NCI-H526 treated with DMSO at 0.1 percent for 48 hours (cell line): ENCODE data around the gene RABEP1.
"Not testable (repeated sequence)": the region's sequence is repeated elsewhere in the genome, so short reads cannot be mapped to it uniquely, and the experiment has no call there.

Experiments
- DNase-seq: peaks from one replicate; lab custom pipeline; 2025; lab: John Stamatoyannopoulos, UW

Gene RABEP1

GRCh38 chr17:5281814-5282641 is at the start of gene RABEP1:
RABEP1 (plus strand) TSS chr17:5282284; CDS start chr17:5282487, 203 bp downstream.
- peak; percentile 48 for DNase-seq

DNA sequence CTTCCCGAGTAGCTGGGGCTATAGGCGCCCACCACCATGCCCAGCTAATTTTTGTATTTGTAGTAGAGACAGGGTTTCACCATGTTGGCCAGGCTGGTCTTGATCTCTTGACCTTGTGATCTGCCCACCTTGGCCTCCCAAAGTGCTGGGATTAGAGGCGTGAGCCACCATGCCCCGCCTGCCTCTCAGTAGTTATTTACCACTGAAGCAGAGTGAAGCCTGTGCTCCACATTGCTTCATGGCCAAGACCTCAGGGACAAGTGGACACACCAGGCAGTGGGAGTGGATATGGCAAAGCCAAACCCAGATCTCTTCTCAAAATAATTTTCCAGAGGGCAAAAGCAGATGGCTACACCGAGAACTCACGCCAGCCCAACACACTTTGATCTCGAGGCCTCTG is 48.6 kb upstream of the RABEP1 start:
- DNase-seq = not testable (repeated sequence)

DNA sequence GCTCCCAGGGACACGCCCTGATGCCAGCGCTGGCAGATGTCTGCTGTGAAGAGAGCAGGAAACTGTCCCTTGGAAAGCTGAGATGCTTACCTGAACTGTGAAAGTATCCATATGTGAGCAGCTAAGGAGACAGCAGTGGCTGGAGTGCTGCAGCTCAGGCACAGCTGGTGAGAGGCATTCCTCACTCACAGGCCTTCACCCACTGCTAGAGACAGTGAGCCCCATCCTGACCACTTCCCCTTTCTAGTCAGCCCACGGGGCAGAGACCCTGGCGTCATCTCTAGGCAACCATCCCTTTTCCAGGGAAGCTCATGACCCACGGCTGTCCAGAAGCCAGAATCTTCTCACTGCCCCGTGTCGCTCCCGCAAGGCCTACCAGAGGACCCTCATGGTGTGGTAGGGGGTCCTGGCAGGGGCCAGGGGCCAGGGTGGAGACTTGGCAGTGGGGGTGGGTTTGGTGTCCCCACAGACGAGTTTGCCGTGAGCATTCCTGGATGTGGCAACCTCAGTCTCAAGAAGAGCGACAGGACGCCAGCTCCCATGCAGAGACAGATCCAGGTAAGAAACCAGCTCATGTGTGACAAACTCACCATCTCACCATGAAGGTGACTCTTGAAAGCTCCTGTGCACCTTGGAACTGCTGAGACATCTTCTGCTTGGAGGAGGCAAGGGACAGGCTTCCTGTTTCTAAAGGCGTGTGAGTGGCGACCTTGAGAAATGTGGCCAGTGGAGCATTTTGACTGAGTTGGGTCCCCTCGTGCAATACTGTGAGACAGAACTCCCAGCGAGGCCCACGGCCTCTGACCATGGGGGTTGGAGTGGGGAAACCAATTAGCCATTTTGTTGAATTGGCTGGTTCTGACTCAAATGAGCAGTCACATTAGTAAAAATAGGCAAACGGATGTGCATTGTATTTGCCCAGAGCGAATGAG is 47.2 kb upstream of the RABEP1 start, which contains the start of gene SCIMP:
TSS of gene SCIMP (minus strand) at position 216 of the 932 bp plus-strand sequence. CDS start at position 111, 105 bp downstream.
- no peak for DNase-seq

GRCh38 chr17:5236938-5237540 is 45.0 kb upstream of the RABEP1 start:
- no peak for DNase-seq

GRCh38 chr17:5237541-5238016 is 44.5 kb upstream of the RABEP1 start:
- peak; percentile 12 for DNase-seq

GRCh38 chr17:5238333-5238732 is 43.8 kb upstream of the RABEP1 start:
- no peak for DNase-seq

GRCh38 chr17:5239769-5240168 is 42.3 kb upstream of the RABEP1 start:
- not testable (repeated sequence) for DNase-seq

GRCh38 chr17:5241861-5242671 is 40.0 kb upstream of the RABEP1 start:
- no peak for DNase-seq

- peak; percentile 28 for DNase-seq
Observed at GRCh38 chr17:5247621-5248020, 34.5 kb upstream of the RABEP1 start.

GRCh38 chr17:5248821-5249479 is 33.1 kb upstream of the RABEP1 start:
- DNase-seq = no peak

- peak; percentile 23 for DNase-seq
Observed at GRCh38 chr17:5249615-5250014, 32.5 kb upstream of the RABEP1 start.

DNA sequence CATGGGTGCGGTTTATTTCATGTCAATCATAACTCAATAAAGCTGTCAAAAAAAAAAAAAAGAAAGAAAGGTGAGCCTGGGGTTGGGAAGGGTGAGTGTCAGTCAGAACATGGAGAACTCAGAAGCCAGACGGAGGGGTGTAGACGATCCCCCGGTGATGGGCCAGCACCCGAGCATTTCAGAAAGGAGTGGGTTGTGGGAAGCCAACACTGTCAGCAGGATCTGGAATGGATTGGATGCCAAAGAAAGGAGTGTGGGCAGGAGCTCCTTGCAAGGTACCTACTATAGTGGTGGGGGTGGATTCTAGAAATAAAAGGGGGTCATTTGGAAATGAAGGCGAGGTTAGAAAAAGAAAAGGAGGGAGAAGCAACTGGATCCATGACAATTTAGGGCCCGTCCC is 27.7 kb upstream of the RABEP1 start:
- DNase-seq = no peak

DNA sequence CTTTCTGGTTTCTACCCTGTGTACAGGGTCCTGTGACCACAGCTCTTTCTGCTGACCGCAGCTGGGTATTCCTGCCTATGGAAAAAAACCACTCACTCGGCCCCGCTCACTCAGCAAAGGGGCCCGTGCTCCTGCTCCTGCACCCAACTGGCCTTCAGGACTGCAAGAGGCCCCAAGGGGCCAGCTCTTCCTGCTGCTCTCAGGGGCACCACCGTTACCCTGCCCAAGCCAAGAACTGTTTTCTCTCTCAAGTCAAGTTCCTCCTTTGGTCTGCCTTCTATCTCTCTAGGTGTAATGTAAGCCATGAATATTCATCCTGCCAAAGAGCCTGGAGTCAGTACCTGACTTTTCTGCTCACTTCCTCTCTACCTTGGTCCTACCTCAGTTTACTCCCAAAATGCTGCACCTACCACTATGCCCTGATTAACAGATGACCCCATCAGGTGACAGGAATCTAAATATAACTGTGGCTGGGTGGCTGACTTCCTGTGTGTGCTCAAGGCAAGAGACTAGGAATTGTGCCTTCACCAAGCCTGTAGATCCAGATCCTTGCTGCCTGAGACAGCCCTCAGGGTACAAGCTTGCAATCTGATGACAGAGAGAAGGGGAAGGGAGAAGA is 27.1 kb upstream of the RABEP1 start:
- DNase-seq = no peak

DNA sequence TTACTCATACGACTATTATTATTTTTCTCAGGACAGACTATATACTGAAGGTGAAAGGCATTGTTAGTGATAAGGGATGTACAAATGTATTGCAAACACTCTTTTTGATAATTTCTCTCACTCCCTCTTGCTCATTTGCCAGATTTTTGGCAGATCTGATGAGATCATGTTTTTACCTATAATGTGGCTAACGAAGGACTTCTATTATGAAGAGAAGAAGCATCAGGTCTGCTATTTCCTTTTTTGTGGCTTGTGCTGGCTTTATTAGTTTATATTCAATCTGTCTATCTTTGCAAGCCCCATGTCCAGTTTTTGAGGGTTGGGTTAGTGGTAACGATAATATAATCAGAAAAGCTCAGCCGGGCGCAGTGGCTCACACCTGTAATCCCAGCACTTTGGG is 25.0 kb upstream of the RABEP1 start:
- no peak for DNase-seq

- no peak for DNase-seq
Observed at GRCh38 chr17:5260542-5260941, 21.5 kb upstream of the RABEP1 start.

DNA sequence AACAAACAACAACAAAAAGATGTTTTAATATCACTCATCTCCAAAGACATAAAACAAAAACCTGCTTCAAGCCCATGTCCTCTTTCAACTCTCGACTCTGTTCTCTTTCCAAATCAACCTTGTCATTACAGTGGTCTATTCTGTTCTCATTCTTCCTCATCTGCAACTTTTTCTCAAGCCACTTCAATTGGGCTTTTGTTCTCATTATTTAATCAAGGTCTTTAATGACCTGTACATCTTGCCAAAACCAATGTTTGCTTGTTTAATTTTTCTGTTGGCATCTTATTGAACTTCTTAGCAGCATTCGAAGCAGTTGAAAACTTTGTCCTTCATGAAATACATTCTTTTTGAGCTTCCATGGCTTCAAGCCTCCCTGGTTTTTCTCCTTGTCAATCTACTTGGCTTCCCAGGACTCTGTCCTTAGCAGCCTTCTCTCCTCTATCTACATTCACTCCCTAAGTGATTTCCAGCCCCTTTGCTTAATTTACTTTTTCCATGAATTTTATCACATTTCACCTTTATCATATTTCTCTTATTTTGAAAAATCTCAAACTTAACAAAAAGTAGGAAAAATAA is 19.6 kb upstream of the RABEP1 start:
- no peak for DNase-seq

GRCh38 chr17:5263441-5263840 is 18.6 kb upstream of the RABEP1 start:
- DNase-seq = no peak

DNA sequence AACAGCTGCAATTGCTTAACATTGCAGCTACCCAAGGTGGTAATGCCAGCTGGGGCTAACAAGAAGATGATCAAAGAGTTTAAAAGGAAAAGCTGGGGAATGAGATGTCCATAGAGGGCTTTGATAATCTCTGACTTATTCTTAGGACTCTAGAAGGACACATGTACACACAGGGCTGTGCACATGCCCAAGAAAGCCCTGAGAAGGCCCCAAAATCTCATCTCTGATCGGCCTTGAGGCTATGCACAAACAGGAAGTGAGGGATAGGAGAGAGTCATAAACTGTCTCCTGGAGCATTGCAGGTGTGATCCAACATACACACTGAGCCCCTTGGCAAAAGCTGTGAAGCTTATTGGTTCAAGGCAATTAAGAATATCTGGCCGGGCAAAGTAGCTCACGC is 17.2 kb upstream of the RABEP1 start:
- DNase-seq = no peak

- no peak for DNase-seq
Observed at GRCh38 chr17:5269241-5269960, 12.7 kb upstream of the RABEP1 start.
